Ovary (tissue), 9 donors: ENCODE results near the gene VDR. TPM values are rescaled to one million over a fixed set of nuclear protein-coding genes. Genes with fewer than 3 reads are reported as not detected.
A peak's percentile ranks its signal among the peaks of the same experiment; 100 is the strongest.

ENCODE experiments used
- DNase-seq, 5 donors: peaks; one replicate each; pipeline ENCODE4 v3.0.0-alpha.2; 2019 to 2020
- H3K27ac ChIP-seq, 2 donors: fragments of 200-600 bp; one replicate each; pipeline versions ENCODE4 v1.5.1 to v1.8.0; 2019 to 2022
- H3K27me3 ChIP-seq: fragments of 200-600 bp; one replicate; pipeline ENCODE4 v1.8.0; 2022
- H3K36me3 ChIP-seq: fragments of 200-600 bp; sonication (generic); one replicate; pipeline ENCODE4 v1.5.1; 2019
- H3K4me1 ChIP-seq: one replicate; pipeline ENCODE4 v1.8.1; 2013; ENCODE audit warnings: mild to moderate bottlenecking, moderate library complexity; ENCODE audit not compliant: insufficient read depth
- H3K4me3 ChIP-seq: fragments of 200-600 bp; sonication (generic); one replicate; pipeline ENCODE4 v1.5.1; 2017
- H3K9me3 ChIP-seq, 2 donors: fragments of 200-600 bp in 1 of 2; sonication (generic) in 1 of 2; one replicate each; pipeline versions ENCODE4 v1.5.1 to v1.8.1; 2013 to 2019; ENCODE audit warnings: mild to moderate bottlenecking in 1 of 2, moderate library complexity in 1 of 2
- CTCF ChIP-seq, 3 donors: fragments of 450-650 bp in 2 of 3; fragments of 200-600 bp in 1 of 3; IDR thresholded peaks; one replicate each; pipeline versions ENCODE4 v1.5.1 to v1.8.0; 2016 to 2022; ENCODE audit warnings: antibody characterized with exemption in 3 of 3, mild to moderate bottlenecking in 1 of 3
- EP300 ChIP-seq: sonication (generic); formaldehyde crosslinking; IDR thresholded peaks from one replicate; pipeline ENCODE4 v1.6.1; 2017; ENCODE audit warnings: antibody characterized with exemption
- POLR2A ChIP-seq: fragments of 450-650 bp; IDR thresholded peaks from one replicate; pipeline ENCODE4 v1.6.1; 2017; ENCODE audit warnings: antibody characterized with exemption, mild to moderate bottlenecking, moderate library complexity
- WGBS, 3 donors: extraction: QIAGEN DNeasy Blood & Tissue Kit in 1 of 3; methylation state at CpG; one replicate each; pipeline versions ENCODE4 v1.1.5 to v1.1.7; 2013 to 2017; 5-methylcytosine and 5-hydroxymethylcytosine counted together
- intact Hi-C, 4 donors: fragments of 100-400 bp; cut with DNase I; formaldehyde crosslinking; loops; one replicate each; pipeline versions ENCODE4 v1.11.0 to v1.15.1; 2022 to 2023
- polyA plus RNA-seq, 2 donors: library from polyadenylated mRNA; stranded (reverse); fragments of 200-250 nt in 1 of 2; fragments of 350-450 nt in 1 of 2; fragmentation: Illumina TruSeq in 1 of 2; extraction: RNeasy Lipid Tissue Mini Kit (QIAGEN cat#74804) in 1 of 2; gene quantifications; one replicate each; pipeline ENCODE4 v1.2.3, GENCODE V29; 2013 to 2014
- total RNA-seq, 7 donors: library from RNA; depleted of rRNA in 2 of 7; stranded (reverse); fragments of >200 nt in 2 of 7; fragmentation: NEBNext Ultra II Directional in 3 of 7; extraction: Animal tissue kit (Norgen Biotek cat#: 25700) in 3 of 7; gene quantifications; one replicate each; pipeline versions ENCODE4 v1.1.0 to v1.2.4, GENCODE V29; 2016 to 2023
- donor health status: DM: no; HTN: no; CAD: no; lungs with moderate emphysema.
- donor health status: DM: no; HTN: no; CAD: no.
- donor health status: Bipolar disorder and iron deficiency.
- donor health status: DM: yes; HTN: yes; CAD: no.
- donor health status: DM: no; HTN: no; CAD: no.
- donor health status: DM: yes; HTN: yes; CAD: no.

The VDR gene
- total and polyA plus RNA-seq, 9 donors, result 0.31 to 2.7 (median 1.1) TPM

- WGBS, 3 donors, result 14 to 16% (median 15%) methylated on average over 2 of the region's 2 CpGs
- intact Hi-C loops, result loop anchor here in 1 of 4 donors (10.0 kb wide), 1 partner anchor 103 kb away; no protein-coding TSS in a partner anchor
- H3K4me3 ChIP-seq, result no peak overlapping the region
- peak overlapping the region in 1 of 2 donors; percentile 48 for H3K27ac ChIP-seq
- H3K4me1 ChIP-seq, result peaks cover 12% of the 10 kb centered on the region
- no peaks in the 10 kb centered on the region for H3K27me3 ChIP-seq
- DNase-seq, result no peak
- TF ChIP-seq EP300 (no peak), POLR2A (no peak), CTCF (IDR thresholded peaks at IDR 0.05) (no peak)
- H3K9me3 ChIP-seq, result no peaks in the 10 kb centered on the region
- H3K36me3 ChIP-seq, result no peaks in the 10 kb centered on the region
Measured at GRCh38 chr12:47841501-47841900, 63.3 kb downstream of the VDR start.

- Histone ChIP-seq H3K4me3 (no peak overlapping the region), H3K27me3 (no peaks in the 10 kb centered on the region), H3K4me1 (peaks cover 12% of the 10 kb centered on the region), H3K9me3 (no peaks in the 10 kb centered on the region), H3K27ac (no peak overlapping the region), H3K36me3 (no peaks in the 10 kb centered on the region)
- intact Hi-C loops, result loop anchor here in 1 of 4 donors (10.0 kb wide), 1 partner anchor 104 kb away; no protein-coding TSS in a partner anchor
- WGBS, 3 donors, result 95 to 100% (median 100%) methylated on average over 1 of the region's 1 CpG
- no peak for TF ChIP-seq POLR2A
- no peak for TF ChIP-seq CTCF (IDR thresholded peaks at IDR 0.05)
- TF ChIP-seq EP300, result no peak
- DNase-seq, result no peak
Measured at GRCh38 chr12:47840571-47840970, 64.2 kb downstream of the VDR start.

GRCh38 chr12:47839214-47839876, 65.4 kb downstream of the VDR start:
- TF ChIP-seq EP300 (no peak), CTCF (IDR thresholded peaks at IDR 0.05) (no peak), POLR2A (no peak)
- WGBS, 3 donors, result 85 to 91% (median 88%) methylated on average over 8 of the region's 8 CpGs
- intact Hi-C loops, result loop anchor here (2.0 to 10.0 kb wide), 7 partner anchors 37 to 122 kb away; no protein-coding TSS in a partner anchor

GRCh38 chr12:47838286-47838931, 66.4 kb downstream of the VDR start:
- intact Hi-C loops, result loop anchor here (2.0 to 10.0 kb wide), 7 partner anchors 36 to 121 kb away; no protein-coding TSS in a partner anchor
- Histone ChIP-seq H3K27ac (peak overlapping the region in 1 of 2 donors; percentile 15), H3K9me3 (no peaks in the 10 kb centered on the region), H3K4me3 (no peak overlapping the region), H3K4me1 (peaks cover 4% of the 10 kb centered on the region), H3K27me3 (no peaks in the 10 kb centered on the region), H3K36me3 (no peaks in the 10 kb centered on the region)
- DNase-seq, result peak in 4 of 5 donors; percentile 27 to 64 (median 62)
- TF ChIP-seq POLR2A (no peak), CTCF (IDR thresholded peaks at IDR 0.05) (peak; percentile 26 to 51 (median 34)), EP300 (no peak)
- 26 to 37% (median 35%) methylated on average over 10 of the region's 10 CpGs for WGBS, 3 donors

More at GRCh38 chr12:47839214-47839876, 65.4 kb downstream of the VDR start:
- Histone ChIP-seq H3K27me3 (no peaks in the 10 kb centered on the region), H3K4me1 (peaks cover 6% of the 10 kb centered on the region), H3K36me3 (no peaks in the 10 kb centered on the region), H3K27ac (no peak overlapping the region), H3K4me3 (no peak overlapping the region), H3K9me3 (no peaks in the 10 kb centered on the region)
- no peak for DNase-seq
